Measurements from ENCODE around the gene MT1B. TPM values are rescaled to one million over a fixed set of nuclear protein-coding genes. Genes with fewer than 3 reads are reported as not detected.

MT1B gene
- total and polyA plus RNA-seq, 9 of the 15 experiments (the other 6 are each of a cell fraction or from before 2014, with no cell fraction given), result not detected

DNA sequence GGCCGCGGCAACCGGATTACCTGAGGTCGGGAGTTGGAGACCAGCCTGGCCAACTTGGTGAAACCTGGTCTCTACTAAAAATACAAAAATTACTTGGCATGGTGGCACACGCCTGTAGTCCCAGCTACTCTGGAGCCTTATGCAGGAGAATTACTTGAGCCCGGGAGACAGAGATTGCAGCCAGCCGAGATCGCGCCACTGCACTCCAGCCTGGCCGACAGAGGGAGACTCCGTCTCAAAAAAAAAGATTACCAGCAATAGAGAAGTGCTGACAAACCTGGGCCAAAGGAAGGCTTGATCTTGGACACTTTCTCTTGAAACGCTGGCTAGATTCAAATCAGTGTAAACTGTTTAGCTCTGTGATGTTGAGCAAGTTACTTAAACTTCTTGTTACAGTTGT is 22.2 kb downstream of the MT1B start:
- POLR2A ChIA-PET, result no interaction called here
- in situ Hi-C loops (cut with MboI), result no loop called here
- no TSS peak for BruUV-seq (replicated peaks)
- TF ChIP-seq DPF2 (IDR thresholded peaks at IDR 0.05) (no peak), ZNF586 (CRISPR knock-in tag; conservative IDR thresholded peaks at IDR 0.05) (no peak), ZNF444 (CRISPR knock-in tag; IDR thresholded peaks at IDR 0.05) (no peak), PRMT5 (CRISPR knock-in tag; IDR thresholded peaks at IDR 0.05) (no peak), KLF10 (CRISPR knock-in tag; IDR thresholded peaks at IDR 0.05) (no peak), CXXC5 (CRISPR knock-in tag; IDR thresholded peaks at IDR 0.05) (0 out of 2 replicates have a peak, but pooled peaks have one; percentile 15), SMC3 (conservative IDR thresholded peaks at IDR 0.05; ENCODE audit: insufficient read depth, low read depth, low read length) (peak; percentile 68), ZFP36 (IDR thresholded peaks at IDR 0.05; ENCODE audit: low read depth, low read length, partially characterized antibody) (peak; percentile 40)
- TF ChIP-seq, protein P1, sequence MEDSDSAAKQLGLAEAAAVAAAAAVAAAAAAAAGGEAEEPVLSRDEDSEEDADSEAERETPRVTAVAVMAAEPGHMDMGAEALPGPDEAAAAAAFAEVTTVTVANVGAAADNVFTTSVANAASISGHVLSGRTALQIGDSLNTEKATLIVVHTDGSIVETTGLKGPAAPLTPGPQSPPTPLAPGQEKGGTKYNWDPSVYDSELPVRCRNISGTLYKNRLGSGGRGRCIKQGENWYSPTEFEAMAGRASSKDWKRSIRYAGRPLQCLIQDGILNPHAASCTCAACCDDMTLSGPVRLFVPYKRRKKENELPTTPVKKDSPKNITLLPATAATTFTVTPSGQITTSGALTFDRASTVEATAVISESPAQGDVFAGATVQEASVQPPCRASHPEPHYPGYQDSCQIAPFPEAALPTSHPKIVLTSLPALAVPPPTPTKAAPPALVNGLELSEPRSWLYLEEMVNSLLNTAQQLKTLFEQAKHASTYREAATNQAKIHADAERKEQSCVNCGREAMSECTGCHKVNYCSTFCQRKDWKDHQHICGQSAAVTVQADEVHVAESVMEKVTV (CRISPR knock-in tag; IDR thresholded peaks at IDR 0.05), result peak; percentile 34; the same call in 1 of the 2 replicates
- TF ChIP-seq, protein P2, sequence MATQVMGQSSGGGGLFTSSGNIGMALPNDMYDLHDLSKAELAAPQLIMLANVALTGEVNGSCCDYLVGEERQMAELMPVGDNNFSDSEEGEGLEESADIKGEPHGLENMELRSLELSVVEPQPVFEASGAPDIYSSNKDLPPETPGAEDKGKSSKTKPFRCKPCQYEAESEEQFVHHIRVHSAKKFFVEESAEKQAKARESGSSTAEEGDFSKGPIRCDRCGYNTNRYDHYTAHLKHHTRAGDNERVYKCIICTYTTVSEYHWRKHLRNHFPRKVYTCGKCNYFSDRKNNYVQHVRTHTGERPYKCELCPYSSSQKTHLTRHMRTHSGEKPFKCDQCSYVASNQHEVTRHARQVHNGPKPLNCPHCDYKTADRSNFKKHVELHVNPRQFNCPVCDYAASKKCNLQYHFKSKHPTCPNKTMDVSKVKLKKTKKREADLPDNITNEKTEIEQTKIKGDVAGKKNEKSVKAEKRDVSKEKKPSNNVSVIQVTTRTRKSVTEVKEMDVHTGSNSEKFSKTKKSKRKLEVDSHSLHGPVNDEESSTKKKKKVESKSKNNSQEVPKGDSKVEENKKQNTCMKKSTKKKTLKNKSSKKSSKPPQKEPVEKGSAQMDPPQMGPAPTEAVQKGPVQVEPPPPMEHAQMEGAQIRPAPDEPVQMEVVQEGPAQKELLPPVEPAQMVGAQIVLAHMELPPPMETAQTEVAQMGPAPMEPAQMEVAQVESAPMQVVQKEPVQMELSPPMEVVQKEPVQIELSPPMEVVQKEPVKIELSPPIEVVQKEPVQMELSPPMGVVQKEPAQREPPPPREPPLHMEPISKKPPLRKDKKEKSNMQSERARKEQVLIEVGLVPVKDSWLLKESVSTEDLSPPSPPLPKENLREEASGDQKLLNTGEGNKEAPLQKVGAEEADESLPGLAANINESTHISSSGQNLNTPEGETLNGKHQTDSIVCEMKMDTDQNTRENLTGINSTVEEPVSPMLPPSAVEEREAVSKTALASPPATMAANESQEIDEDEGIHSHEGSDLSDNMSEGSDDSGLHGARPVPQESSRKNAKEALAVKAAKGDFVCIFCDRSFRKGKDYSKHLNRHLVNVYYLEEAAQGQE (IDR thresholded peaks at IDR 0.05; ENCODE audit: borderline replicate concordance), result peak; percentile 63; the same call in 1 of the 2 replicates
- TF ChIP-seq, protein P2 (CRISPR knock-in tag; IDR thresholded peaks at IDR 0.05; ENCODE audit: low read depth), result no peak
- TF ChIP-seq, protein P3, sequence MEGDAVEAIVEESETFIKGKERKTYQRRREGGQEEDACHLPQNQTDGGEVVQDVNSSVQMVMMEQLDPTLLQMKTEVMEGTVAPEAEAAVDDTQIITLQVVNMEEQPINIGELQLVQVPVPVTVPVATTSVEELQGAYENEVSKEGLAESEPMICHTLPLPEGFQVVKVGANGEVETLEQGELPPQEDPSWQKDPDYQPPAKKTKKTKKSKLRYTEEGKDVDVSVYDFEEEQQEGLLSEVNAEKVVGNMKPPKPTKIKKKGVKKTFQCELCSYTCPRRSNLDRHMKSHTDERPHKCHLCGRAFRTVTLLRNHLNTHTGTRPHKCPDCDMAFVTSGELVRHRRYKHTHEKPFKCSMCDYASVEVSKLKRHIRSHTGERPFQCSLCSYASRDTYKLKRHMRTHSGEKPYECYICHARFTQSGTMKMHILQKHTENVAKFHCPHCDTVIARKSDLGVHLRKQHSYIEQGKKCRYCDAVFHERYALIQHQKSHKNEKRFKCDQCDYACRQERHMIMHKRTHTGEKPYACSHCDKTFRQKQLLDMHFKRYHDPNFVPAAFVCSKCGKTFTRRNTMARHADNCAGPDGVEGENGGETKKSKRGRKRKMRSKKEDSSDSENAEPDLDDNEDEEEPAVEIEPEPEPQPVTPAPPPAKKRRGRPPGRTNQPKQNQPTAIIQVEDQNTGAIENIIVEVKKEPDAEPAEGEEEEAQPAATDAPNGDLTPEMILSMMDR (IDR thresholded peaks at IDR 0.05 in 2 of 3, conservative IDR thresholded peaks at IDR 0.05 in 1 of 3; ENCODE audit: insufficient read depth in 2 of 3, low read depth in 1 of 3, low read length in 3 of 3), result peak; percentile 70 to 73 (median 73)

More for the DNA sequence above, 22.2 kb downstream of the MT1B start:
- H3K9me3 ChIP-seq (replicated peaks; ENCODE audit: control insufficient read depth, insufficient read depth, low read depth, low read length), result no peaks in the 10 kb centered on the region
- 24% methylated on average over 12 of the region's 12 CpGs for WGBS (ENCODE audit: insufficient coverage, low coverage, missing lambda C conversion rate)
- H3K4me1 ChIP-seq (replicated peaks in 1 of 2; ENCODE audit: control insufficient read depth in 2 of 2, insufficient read depth in 2 of 2, low read length in 2 of 2), result peaks cover 0 to 11% of the 10 kb centered on the region in 2 experiments; a peak in 1 of 5 replicates
- intact Hi-C loops (cut with micrococcal nuclease), result loop anchor here (1.0 kb wide), 1 partner anchor 28 kb away; no protein-coding TSS in a partner anchor
- H3K9ac ChIP-seq (ENCODE audit: insufficient read depth in 1 of 2, low read depth in 2 of 2, low read length in 2 of 2), result no peak overlapping the region
- no peaks in the 10 kb centered on the region for H3K79me2 ChIP-seq (ENCODE audit: control insufficient read depth, insufficient read depth, low read length)
- FAIRE-seq, result peak; percentile 32
- DNase-seq (ENCODE audit: extremely low read depth in 1 of 4, low spot score in 3 of 4), result peak in 1 of 4 experiments; percentile 51
- ATAC-seq, result peak; percentile 87
- H3K4me2 ChIP-seq (ENCODE audit: insufficient read depth, low read length), result no peak overlapping the region
- no peak overlapping the region for H3K27ac ChIP-seq (ENCODE audit: extremely low read depth, low read depth, low read length)
- no peak overlapping the region for H2AFZ ChIP-seq (ENCODE audit: low read depth, low read length)
- no peaks in the 10 kb centered on the region for H3K9me1 ChIP-seq (ENCODE audit: control insufficient read depth, insufficient read depth, low read length)
- CTCF ChIA-PET (ENCODE audit: low intra/inter-chr PET ratio), result interaction anchor here (0.8 to 1.9 kb wide), 4 partner anchors 28 to 160 kb away, joined by 3 to 17 read pairs (median 8); no protein-coding TSS in a partner anchor
- no peaks in the 10 kb centered on the region for H3K36me3 ChIP-seq (ENCODE audit: control insufficient read depth, insufficient read depth, low read length)
- peaks cover 33 to 54% of the 10 kb centered on the region in 2 experiments for H3K27me3 ChIP-seq (ENCODE audit: control insufficient read depth in 2 of 2, insufficient read depth in 2 of 2, low read length in 2 of 2)
- H4K20me1 ChIP-seq (replicated peaks; ENCODE audit: control insufficient read depth, insufficient read depth, low read length), result peaks cover 7% of the 10 kb centered on the region; the same call in 1 of the 2 replicates
- no peak overlapping the region for H3K4me3 ChIP-seq
